CD4-positive, alpha-beta T cell treated with Interleukin-6 for 4 hours (primary cell): Measurements from ENCODE around the gene ZNF683.
"Not testable (repeated sequence)": the region's sequence is repeated elsewhere in the genome, so short reads cannot be mapped to it uniquely, and the experiment has no call there.

Source experiments
- DNase-seq: peaks from one replicate; pipeline ENCODE4 v3.0.0-alpha.2; 2020; ENCODE audit warnings: mixed read lengths

ZNF683 gene

DNA sequence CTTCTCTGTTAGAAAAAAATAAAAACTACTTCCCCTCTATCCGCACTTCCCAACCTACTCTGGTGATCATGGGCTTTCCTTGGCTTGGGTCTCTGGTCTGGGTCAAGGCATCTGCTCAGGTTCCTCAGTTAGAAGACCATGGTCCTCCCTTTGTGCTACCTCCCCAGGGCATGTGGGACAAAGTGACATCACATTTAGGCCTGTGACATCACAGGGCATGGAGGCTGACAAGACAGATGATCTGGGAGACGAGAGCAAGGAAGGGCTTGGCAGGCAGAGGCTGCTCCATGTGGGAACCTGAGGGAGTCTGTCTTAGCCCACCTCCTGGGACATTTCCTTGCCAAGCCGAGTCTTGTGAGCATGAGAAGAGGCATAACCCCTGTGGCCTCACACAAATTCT lies at the start of gene ZNF683:
Gene ZNF683 (minus strand): TSS at position 140 of the 400 bp plus-strand sequence. CDS start 4,179 bp downstream, outside the sequence.
- DNase-seq = not testable (repeated sequence)

DNA sequence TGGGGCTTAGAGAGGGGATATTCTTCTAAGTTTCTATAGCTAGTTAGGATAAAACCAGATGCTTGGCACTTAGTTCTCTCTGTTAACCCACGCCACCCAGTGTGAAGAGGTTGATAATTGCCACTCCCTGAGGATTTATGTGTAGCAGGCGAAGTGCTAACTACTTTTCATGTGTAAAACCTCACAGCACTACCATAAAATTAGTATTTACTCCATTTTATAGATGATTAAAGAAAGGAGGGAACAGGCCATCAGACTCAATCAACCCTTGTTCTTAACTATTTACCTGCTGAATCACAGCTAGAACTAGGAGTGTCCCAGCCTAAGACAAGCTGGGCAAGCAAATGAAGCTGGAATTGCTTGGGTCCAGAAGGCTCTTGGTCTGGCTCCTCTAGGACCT lies 46.9 kb upstream of the ZNF683 start:
- DNase-seq = no peak

DNA sequence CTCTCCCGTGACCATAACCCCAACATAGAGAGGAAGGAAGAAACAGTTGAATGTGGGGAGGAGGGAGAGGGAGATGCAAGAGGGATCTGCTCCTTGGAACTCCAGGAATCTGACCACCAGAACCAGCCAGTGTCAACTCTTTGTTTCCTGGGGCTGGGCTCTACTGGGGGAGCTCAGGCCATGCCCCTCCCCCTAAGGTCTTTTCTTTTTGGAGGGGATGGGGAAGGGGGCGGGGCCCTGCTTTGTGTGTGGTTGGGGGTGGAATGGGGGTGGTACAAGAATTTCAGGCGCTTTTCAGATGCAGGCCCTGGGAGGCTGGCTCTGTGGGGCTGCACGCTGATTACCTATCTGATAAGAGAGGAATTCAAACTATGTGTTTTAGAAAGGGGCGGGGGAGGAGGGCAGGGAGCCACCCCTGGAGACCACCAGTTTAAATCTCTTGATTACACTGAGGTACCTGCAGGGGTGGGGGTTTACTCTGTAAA lies 46.4 kb upstream of the ZNF683 start:
- no peak for DNase-seq

DNA sequence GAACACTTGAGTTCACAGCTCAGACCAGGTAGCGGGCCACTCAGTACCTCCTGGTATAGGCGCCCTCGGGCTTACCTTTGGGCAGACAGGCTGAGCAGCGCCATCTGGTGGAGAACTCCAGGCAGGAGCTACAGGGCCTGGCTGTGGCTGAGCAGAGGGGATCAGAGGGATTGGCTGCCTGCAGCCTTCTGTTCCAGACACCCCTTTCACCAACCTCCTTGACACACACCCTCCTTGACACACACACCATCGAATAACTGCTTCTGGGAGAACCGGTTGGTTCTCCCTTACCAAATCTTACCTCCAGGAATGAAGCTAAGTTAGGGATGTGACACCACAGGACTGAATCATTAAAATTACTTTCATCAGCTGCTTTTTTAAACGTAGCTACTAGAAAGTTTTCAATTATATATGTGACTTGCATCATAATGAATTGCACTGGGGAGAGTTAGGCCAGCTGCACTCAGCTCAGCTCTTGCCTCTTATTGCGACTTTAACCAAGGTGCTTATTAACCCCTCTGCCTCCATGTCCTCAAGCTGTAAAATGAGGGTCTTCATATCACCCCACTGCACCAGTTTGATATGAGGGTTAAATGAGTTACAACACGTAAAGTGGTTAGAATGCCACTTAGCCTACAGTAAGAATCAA lies 44.7 kb upstream of the ZNF683 start:
- peak; percentile 90 for DNase-seq

DNA sequence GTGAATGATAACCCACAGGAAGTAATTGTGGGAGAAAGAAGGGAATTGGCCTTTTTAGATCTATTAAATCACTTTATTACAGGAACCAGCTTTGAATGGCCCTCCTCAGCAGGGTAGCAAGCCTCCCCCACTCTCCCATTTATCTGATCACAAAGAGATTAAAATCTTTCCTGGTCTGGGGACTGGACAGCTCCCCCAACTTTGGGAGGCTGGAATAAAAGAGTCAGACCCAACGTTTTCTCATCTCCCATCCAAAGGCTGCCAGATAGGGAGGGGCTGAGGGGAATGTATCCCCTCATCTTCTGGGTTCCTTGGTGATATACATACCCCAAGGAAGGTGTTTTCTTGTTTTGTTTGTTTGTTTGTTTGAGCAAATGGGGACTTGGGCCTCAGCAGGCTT lies 40.5 kb upstream of the ZNF683 start:
- DNase-seq = no peak

DNA sequence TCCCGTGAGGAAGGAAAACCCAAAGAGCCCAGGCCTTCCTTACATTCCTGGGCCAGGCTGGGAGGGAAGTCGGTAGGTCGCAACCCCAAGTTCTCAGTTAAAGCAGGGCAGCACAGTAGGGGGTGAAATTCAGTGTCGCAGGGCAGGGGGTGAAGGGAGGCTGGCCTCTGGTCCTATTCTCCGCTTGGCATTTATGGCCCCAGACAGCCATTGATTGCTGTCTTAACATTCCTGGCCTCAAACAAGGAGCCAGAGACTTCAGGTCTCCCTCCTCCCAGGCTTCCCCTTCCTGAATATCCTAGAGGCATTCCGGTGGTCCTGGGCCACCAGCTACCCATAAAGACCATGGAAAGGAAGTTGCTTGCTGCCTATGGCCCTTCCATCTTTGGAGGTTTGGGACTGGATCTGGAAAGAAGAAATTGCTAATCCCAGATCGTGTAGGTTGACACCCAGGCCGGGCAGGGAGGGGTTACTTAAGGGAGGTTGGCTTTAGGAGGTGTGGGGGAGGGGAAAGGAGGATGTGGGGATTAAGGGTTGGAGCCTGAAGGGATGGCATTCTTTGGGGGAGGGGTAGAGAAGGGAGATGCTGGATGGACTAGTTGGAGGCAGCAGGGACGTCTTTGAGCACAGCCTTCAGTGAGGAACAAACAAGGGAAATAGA lies 39.8 kb upstream of the ZNF683 start:
- DNase-seq = no peak

DNA sequence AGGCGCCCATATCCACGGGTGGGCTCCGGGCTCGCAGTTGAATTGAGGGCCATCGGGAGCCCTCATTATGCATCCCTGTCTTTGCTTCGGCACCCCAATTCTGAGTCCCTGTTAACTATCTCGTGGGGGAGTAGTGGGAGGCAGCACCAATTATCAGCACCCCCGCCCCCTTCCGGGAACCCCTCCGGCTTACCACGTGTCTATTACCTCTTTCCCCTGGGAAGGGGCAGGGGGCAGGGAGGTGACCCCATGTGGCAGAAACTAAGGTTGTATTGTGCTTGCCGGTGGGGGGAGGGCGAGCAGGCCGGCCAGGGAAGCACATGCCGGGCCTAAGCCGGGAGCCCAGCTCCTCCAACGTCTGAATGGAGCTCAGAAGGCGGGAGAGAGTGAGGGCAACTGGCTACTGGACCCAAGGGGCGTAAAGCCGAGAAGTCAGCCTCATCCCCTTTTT lies 39.1 kb upstream of the ZNF683 start:
- no peak for DNase-seq

DNA sequence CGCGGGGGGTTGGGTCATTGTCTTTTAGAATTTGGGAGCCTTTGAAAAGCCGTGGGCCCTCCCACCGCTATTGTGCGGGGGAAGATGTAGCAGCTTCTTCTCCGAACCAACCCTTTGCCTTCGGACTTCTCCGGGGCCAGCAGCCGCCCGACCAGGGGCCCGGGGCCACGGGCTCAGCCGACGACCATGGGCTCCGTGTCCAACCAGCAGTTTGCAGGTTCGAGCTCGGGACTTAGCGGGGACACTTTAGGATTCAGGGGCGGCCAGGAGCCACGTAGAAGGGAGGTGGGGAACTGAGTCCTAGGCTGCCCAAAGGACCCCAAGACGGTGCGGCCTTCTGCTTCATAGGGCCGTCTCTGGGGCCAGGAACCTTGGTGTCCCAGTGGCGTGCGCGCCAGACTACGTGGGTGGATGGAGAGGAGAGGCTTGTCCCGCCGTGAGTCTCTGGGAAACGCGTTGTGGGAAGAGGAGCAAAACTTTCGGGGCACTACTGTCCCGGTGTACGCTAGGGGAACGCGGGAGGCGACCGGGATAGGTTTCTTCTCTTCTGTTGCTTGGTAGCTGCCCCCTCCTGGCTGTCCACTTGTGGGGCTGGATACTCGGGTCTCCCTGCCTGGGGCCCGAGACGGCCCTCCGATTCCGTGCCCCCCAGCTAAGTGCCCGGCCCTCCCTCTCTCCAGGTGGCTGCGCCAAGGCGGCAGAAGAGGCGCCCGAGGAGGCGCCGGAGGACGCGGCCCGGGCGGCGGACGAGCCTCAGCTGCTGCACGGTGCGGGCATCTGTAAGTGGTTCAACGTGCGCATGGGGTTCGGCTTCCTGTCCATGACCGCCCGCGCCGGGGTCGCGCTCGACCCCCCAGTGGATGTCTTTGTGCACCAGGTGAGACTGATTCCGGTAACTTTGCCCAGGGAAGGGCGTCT lies 38.4 kb upstream of the ZNF683 start, which contains the start of gene LIN28A:
Gene LIN28A (plus strand): TSS at position 112 of the 918 bp plus-strand sequence. CDS start 75 bp downstream, at position 187.
- no peak for DNase-seq

DNA sequence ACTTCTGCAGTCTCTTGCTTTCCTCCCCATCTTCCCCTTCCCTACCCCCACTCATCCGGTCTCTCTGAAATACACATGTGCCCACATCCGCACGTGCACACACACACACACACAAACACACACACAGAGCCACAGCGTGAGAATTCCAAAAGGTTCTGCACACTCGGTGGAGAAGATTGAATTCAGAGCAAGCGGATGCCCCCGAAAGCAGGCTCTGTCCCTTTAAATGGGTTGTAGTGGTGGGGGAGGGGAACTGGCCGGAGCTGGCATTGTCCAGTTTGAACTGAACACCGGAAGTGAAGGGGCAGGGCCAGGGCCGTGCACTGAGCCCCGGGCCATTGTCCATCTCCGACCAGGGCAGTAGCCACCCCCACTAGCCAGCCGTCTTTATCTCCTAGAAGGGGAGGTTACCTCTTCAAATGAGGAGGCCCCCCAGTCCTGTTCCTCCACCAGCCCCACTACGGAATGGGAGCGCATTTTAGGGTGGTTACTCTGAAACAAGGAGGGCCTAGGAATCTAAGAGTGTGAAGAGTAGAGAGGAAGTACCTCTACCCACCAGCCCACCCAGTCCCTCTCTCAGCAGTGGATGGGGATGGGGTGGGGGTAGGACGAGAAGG lies 36.7 kb upstream of the ZNF683 start:
- peak; percentile 14 for DNase-seq

DNA sequence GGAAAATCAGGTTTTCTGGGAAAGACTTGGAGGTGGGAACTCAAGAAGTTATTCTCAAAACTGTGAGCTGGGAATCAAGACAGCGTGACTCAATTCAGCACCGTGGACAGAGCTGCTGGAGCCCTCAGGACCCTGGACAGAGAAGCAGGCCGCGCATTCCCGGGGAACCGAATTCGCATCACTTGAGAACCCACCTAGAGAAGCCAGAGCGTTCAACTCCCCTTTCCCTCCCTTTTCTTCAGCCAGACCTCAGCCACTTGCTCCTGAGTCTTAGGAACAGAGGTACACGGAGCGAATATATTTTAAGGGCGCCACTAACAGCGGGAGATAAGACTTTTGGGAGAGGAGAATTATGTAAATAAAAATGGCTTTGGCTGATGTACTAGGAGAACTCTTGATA lies 36.1 kb upstream of the ZNF683 start:
- peak; percentile 80 for DNase-seq

DNA sequence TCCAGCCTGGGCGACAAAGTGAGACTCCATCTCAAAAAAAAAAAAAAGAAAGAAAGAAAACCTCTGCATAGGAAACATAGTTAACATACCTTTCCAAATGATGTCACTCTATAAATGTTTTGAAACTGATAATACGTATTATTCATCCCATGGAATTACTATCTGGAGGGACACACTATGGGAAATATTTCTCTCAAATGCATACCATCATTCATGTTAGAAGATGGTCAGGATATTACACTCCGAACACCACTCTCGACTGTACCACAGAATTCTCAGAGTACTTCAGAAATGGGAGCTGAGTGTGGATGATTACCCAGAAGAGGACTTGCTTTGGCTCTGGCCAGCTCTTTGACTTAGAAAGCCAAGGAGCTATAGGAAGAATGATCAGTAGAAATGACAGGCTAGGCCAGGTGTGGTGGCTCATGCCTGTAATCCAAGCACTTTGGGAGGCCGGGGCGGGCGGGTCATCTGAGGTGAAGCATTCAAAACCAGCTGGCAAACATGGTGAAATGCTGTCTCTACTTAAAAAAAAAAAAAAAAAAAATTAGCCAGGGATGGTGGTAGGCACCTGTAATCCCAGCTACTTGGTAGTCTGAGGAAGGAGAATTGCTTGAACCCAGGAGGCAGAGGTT lies 32.8 kb upstream of the ZNF683 start:
- DNase-seq = no peak

DNA sequence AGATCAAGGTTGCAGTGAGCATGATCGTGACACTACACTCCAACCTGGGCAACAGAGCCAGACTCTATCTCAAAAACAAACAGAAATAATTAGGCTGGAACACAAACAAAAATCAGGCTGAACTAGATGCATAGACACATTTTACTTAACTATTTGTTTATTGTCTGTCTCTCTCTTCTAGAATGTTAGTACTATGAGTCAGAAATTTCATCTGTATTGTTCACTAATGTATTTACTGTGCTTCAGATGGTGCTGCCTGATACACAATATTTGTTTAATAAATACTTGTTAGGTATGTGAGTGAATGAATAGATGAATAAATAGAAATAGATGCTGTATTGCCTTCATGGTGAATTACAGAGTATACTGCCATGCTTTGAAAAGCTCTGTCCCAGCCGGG lies 32.1 kb upstream of the ZNF683 start:
- no peak for DNase-seq

DNA sequence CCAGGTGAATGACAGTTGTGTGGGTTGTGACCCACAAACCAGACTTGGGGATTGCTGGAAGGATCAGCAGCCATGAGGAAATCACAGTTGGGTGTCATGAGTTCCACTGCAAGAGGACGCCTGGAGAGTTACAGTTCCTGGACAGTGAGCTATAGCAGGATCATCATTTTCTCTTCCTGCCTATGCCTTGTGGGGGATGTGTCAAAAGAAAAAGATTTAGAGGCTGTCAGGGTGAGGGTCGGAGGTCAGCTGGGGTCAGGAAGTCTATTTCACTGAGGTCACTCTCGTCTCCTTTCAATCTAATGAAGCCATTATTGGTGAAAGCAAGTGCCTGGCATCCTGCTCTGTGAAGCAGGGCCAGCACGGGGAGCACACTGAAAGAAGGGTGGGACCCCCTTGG lies 31.1 kb upstream of the ZNF683 start:
- DNase-seq = no peak

DNA sequence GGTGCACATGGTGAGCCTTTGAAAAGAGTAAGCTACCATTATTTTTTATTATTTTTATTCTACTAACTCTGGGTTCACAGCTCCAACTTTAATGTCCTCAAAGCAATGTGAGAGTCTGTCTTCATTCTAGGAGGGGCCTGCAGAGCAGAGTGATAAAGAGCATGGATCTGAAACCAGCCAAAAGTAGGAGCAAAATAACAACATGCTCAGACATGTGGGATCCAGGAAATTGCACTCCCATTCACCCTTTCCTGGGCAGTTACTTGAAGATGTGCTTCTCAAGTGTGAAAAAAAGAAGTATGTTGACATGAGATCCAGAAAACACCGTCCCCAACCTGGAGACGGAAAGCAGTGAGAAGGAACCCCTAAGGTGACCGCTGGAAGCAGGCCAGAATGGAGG lies 29.3 kb upstream of the ZNF683 start:
- no peak for DNase-seq

DNA sequence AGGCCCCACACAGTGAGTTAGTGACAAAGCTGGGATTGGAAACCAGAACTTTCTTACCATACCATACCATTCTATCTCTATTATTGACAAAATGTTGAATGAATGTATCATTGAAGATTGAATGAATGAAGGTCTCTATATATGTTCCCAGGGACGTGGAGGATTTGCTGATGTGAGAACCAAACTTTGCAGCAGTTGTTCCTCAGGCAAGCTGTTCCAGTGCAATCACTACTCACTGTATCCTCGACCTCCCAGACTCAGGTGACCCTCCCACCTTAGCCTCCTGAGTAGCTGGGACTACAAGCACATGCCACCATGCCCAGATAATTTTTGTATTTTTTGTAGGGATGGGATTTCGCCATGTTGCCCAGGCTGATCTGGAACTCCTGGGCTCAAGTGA lies 26.5 kb upstream of the ZNF683 start:
- no peak for DNase-seq

DNA sequence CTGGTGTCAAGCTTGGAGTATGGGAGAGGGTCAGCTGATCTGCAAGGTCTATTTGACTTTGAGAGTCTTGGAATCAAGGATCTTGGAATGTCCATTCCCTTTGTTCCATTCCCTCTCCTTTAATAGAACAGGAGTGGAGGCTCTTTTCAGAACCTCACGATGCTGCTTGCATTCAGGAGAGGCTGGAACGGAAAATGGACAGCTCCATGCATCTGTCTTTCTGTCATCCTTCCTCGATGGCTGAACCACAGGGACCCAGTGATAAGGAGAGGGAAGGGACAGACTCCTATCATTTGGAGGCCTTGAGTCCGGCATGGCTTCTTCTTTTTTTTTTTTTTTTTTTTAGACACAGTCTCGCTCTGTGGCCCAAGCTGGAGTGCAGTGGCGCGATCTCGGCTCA lies 23.2 kb upstream of the ZNF683 start:
- no peak for DNase-seq

DNA sequence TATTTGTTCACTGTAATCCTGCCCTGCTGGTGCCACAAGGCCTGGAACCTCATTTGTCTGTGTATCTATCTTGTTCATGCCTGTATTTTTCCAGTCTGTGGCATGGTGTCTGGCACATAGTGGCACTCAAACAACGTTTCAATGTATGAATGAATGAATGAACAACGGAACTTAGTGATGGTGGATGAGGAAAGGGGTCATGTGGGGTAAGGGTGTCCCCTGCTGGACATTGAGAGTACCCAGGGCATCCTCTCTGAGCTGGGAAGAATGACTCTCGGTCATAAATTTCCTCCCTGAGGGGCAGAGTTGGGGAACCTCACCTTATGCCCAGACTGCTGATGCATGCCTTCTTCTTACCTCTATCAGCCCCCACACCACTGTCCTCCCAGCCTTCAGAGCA lies 18.9 kb upstream of the ZNF683 start:
- DNase-seq = peak; percentile 61

DNA sequence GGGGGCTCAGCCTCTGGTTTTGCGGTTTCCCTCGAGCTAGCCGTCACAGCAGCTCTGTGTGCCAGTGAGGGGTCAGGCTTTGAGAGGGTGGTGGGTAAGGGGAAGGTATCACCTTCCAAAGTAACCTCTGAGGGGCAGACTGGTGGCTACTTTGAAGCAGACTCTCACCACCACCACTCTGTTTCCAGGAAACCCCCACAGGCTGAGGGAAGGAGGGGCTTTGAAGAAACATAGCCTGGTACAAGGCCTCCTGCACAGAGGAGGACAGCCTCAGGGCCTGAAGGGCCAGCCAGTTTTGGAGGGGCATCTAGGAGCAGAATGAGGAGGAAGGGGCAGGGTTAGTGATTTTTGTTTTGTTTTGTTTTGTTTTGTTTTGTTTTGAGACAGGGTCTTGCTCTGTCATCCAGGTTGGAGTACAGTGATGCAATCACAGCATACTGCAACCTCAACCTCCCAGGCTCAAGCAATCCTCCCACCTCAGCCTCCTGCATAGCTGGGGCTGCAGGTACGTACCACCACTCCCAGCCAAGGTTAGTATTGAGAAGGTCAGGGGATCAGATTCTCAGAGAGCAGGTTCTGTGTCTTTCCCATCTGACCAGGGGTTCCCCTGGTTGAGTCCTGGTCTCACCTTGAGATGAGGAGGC lies 17.2 kb upstream of the ZNF683 start:
- DNase-seq = no peak

DNA sequence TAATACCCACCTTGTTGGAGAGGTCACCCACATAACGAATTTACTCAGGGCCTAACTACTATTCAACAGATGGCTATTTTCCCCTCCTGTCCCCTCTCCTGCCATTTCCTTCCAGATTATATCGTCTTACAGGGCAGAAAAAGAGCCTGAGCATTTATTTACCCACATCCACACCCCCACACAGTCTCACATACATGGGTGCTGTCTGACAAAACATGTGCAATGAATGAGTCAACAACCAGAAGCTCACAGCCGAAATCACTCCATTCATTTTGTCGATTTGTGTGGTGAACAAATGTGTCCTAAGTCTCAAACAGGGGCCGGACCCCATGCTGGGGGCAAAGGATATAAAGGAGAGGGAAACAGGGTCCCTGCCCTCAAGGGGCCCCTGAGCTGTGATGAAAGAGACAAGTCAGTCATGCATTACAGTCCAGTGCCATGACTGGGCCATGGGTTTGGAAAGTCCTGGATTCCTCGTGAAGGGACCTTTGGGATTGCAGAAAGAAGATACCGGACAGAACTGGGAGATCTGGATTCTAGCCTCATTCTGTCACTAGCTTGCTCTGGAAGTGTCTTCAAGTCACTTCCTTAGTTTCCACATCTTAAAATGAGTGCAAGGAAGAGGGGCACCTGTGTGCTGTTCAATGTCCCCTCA lies 16.4 kb upstream of the ZNF683 start:
- no peak for DNase-seq

DNA sequence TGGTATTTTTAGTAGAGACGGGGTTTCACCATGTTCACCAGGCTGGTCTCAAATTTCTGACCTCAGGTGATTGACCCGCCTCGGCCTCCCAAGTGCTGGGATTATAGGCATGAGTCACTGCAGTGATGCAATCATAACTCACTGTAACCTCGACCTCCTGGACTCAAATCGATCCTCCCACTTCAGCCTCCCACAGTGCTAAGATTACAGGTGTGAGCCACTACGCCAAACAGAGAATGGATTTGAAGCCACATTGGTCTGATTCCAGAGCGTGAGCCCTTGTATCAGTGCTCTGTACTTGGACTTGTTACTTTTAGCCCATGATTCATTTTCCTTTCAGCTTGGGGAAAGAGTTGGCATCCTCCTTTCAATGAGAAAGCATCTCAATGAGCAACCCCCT lies 14.9 kb upstream of the ZNF683 start:
- no peak for DNase-seq

DNA sequence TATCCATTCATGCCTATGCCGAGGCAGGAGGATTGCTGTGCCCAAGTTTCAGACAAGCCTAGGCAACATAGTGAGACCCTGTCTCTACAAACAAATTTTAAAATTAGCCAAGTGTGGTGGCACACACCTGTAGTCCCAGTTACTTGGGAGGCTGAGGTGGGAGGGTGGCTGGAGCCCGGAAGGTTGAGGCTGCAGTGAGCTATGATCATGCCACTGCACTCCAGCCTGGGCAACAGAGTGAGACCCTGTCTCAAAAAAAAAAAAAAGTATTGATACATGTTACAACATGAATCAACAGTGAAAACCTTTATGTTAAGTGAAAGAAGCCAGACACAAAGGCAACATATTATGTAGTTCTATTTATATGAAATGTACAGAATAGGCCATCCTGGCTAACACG lies 12.5 kb upstream of the ZNF683 start:
- DNase-seq = not testable (repeated sequence)
